ENCODE measurements around the gene TAF3.
"Not testable (repeated sequence)": the region's sequence is repeated elsewhere in the genome, so short reads cannot be mapped to it uniquely, and the experiment has no call there.

The TAF3 gene

GRCh38 chr10:7811000-7811399 is 7.3 kb upstream of the TAF3 start:
- no peak for DNase-seq

- DNase-seq = not testable (repeated sequence)
These were observed 6.6 kb upstream of the TAF3 start for GRCh38 chr10:7811743-7812142.

DNA sequence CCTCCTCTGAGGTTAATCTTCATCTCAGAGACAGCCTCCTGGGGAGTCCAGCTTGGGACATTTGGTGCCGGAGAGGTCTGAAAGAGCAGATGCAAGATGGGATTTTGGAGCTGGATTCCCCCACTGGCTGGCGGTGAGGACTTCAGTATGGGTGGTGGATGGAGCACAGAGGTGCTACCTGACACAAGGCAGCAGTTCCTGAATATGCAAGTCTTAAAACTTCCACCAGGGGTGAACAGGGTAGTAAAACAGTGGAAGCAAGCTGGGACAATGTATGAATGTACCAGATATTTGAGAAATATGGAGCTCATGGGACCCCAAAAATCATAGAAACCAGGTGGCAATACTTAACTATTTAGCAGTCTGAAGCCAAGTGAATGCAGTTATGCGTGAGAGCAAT is 4.8 kb upstream of the TAF3 start:
- DNase-seq = no peak

DNA sequence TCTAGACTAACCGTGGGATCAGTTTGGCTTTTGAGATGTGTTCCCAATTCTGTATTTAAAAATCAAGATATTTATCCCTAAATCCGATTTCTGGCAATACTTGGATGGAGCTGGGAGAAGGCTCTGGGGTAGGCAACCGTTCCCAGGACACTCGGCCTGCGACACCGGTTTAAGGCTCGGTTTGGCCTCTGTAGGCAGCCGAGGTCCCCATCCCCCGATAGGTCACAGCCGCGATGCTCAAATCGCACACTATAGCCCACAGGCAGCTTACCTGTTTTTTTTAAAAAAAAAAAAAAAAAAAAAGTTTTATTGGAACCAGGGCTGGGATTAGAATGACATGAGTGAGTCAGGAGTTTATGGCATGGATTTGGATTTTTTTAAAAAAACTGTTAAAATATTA is 729 bp upstream of the TAF3 start:
- DNase-seq = no peak

GRCh38 chr10:7817984-7818294 is 366 bp upstream of the TAF3 start:
- DNase-seq = no peak

GRCh38 chr10:7819121-7819460 is 786 bp downstream of the TAF3 start:
- peak; percentile 25 for DNase-seq

DNA sequence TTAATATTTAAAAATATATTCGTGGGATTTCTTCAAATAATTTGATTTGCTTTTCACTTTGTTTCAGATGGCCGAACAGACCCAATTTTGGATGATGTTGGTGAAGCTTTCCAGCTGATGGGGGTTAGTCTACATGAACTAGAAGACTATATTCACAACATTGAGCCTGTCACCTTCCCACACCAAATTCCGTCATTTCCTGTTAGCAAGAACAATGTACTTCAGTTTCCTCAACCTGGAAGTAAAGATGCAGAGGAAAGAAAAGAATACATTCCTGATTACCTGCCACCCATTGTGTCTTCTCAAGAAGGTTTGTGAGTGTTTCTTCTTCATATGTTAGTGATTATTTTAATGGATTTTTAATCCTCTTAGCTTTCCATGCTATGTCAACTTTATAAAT is 5.9 kb downstream of the TAF3 start:
- DNase-seq = no peak

GRCh38 chr10:7826971-7827370 is 8.7 kb downstream of the TAF3 start:
- DNase-seq = no peak

- no peak for DNase-seq
These were observed 11.1 kb downstream of the TAF3 start for GRCh38 chr10:7829289-7829834.

GRCh38 chr10:7832060-7832459 is 13.8 kb downstream of the TAF3 start:
- DNase-seq = no peak

- DNase-seq = no peak
These were observed 14.9 kb downstream of the TAF3 start for GRCh38 chr10:7833210-7833609.

DNA sequence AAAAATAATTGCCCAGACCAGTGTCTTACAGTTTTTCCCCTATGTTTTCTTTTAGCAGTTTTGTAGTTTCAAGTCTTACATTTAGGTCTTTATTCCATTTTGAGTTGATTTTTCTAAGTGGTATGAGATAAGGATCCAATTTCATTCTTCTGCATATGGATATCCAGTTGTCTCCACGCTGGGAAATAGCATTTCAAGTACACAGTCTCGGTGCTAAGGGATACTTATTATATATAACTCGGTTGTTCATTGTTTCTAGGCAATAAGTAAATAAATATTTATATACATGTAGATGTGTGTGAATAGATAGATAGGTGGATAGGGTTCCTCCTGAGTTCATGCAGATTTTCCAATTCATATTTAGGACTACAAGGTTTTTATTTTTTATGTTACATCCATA is 16.0 kb downstream of the TAF3 start:
- no peak for DNase-seq

GRCh38 chr10:7836571-7836970 is 18.3 kb downstream of the TAF3 start:
- DNase-seq = no peak

DNA sequence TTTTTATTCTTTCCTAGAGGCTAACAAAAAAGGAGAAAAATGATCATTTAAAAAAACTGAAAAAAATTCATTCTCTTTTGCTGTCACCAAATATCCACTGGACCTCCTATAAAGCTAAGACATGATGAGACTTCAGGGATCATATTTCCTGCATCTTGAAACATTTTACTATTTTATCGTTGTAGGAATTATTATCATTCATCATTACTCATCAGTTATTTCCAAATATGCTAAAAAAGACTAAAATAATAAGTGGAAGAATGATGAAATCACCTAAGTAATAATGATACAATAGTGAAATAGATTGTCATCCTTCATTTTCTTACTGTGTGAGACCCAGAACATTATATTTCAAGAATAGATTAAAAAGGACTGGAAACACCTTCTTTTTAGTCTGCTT is 28.3 kb downstream of the TAF3 start:
- DNase-seq = no peak

- DNase-seq = no peak
These were observed 35.0 kb downstream of the TAF3 start for GRCh38 chr10:7853226-7853842.

DNA sequence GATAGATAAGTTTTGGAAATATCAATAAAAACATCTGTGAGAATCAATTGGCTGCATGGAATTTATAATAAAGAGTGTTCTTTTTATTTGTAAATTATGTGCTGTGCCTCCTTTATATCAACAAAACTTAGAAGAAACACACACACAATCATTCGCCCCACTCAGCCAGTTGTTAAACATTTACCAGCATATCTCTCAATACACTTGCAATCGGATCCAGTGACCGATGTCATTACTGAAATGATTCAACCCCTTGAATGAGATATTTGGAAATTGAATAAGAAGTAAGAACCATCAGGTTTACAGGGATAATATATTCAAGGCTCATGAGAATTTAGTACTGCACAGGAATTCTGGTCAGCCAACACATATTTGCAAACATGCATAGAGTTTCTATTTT is 35.6 kb downstream of the TAF3 start:
- no peak for DNase-seq

DNA sequence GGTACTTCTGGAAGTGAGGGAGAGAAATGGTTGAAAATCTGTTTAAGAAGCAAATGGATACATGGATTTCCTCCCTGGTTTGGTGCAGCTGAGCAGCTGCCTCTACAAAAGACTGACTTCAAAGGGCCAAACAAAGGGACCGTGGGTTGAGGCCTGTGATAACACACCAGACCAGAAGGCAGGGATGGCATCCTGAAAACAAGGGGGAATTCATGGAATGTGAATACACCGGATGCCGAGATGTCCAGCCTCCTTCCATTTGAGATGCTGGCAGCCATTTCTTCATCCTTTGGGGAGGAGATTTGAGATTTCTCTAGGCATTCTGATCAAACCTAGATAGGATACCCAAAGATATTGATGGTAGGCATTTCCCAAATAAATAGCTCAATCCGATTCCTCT is 36.9 kb downstream of the TAF3 start:
- DNase-seq = no peak

DNA sequence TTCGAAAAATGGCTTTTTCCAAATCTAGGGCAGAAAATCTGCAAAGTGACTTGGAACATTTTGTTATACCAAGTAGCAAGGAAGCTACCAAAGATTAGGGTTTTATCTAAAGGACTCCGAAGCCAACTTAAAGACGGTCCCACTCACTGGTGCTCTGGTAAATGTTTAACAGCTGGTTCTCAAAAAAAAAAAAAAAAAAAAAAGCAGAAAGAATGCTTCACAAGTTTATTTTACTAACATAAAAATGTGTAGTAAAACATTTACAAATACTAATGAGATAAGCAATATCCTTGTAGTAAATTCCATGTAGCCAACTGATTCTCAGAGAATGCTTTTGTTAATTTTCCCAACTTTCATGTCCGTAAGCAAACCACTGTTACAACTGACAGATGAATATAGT is 38.4 kb downstream of the TAF3 start:
- DNase-seq = no peak

GRCh38 chr10:7857262-7857661 is 39.0 kb downstream of the TAF3 start:
- DNase-seq = no peak

- no peak for DNase-seq
These were observed 43.3 kb downstream of the TAF3 start for GRCh38 chr10:7861509-7862120.

DNA sequence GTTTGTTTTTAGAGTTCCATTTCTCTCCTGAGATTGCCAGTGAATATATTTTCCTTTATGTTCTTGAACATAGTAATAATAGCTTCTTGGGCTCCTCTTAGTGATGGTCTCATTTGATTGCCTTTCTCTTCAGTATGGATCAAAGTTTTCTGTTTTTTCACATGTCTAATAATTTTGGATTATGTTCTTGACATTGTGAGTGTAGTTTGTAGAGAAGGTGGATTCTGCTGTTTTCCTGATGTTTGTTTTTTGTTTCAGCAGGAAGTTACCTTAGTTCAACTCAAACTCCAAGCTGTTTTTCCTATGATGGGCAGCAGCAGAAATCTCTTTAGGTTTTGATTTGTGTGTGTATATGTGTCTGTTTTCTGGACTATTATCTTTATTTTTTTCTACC is 43.8 kb downstream of the TAF3 start:
- no peak for DNase-seq

DNA sequence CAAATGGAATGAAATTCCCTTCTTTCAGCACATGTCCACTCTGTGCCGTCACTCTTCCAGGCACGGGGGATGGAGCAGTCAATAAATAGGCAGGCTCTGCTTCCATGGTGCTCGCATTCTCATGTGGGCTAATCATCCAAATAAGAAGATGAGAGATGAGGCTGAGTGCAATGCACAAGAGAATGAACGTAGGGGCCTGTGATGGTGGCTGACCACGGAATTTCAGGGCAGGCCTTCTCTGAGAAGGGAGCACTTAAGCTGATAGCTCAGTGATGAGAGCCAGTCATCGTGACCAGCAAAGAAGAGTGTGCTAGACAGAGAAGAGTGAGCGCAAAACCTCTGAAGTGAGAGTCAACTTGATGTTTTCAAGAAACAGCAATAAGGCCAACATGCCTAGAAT is 47.9 kb downstream of the TAF3 start:
- no peak for DNase-seq

- no peak for DNase-seq
These were observed 53.7 kb downstream of the TAF3 start for GRCh38 chr10:7872041-7872442.

DNA sequence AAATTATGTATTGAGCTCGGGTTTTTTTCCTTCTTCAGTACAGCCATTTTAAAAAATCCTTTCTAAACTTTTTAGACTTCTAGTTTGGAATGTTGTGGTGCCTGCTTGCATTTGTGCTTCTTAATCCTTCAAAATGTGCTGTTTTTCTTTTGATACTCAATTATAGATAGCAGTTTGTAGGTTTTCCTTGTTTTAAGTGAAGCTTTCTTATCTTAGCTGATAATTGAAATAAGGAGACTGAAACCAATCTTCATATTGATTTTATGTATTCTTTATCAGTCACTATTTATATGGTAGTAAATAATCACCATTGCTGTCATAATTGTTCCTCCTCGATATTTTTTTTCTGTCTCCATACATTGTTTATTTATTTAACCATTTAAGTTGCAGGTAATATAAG is 56.6 kb downstream of the TAF3 start:
- no peak for DNase-seq

- DNase-seq = no peak
These were observed 58.3 kb downstream of the TAF3 start for GRCh38 chr10:7876541-7877127.
